IPS-15b (cell line): Measurements from ENCODE around the gene EOLA1.
"Not testable (repeated sequence)": the region's sequence is repeated elsewhere in the genome, so short reads cannot be mapped to it uniquely, and the experiment has no call there.

Experiments
- H3K27me3 ChIP-seq: one replicate; pipeline ENCODE4 v1.6.1; 2013; ENCODE audit warnings: low read length; ENCODE audit not compliant: control insufficient read depth, insufficient read depth
- H3K36me3 ChIP-seq: one replicate; pipeline ENCODE4 v1.6.1; 2013; ENCODE audit warnings: low read length; ENCODE audit not compliant: control insufficient read depth, insufficient read depth
- H3K4me1 ChIP-seq: one replicate; pipeline ENCODE4 v1.6.1; 2013; ENCODE audit warnings: mild to moderate bottlenecking, low read length; ENCODE audit not compliant: control insufficient read depth, insufficient read depth
- H3K4me3 ChIP-seq: one replicate; pipeline ENCODE4 v1.5.1; 2013; ENCODE audit warnings: low read depth, low read length
- H3K9ac ChIP-seq: one replicate; pipeline ENCODE4 v1.6.1; 2013; ENCODE audit warnings: low read depth, mild to moderate bottlenecking, low read length
- H3K9me3 ChIP-seq: one replicate; pipeline ENCODE4 v1.6.1; 2013; ENCODE audit warnings: mild to moderate bottlenecking, low read length; ENCODE audit not compliant: control insufficient read depth, insufficient read depth

The EOLA1 gene

GRCh38 chrX:149587359-149587758 is 46.5 kb downstream of the EOLA1 start, which contains the start of gene MAGEA9B:
Gene MAGEA9B, minus strand, starts transcription at chrX:149587459. Its CDS starts 4,280 bp downstream, at chrX:149583179.
- not testable (repeated sequence) for H3K4me1 ChIP-seq, H3K9me3 ChIP-seq, H3K27me3 ChIP-seq, H3K9ac ChIP-seq, H3K36me3 ChIP-seq, H3K4me3 ChIP-seq

- not testable (repeated sequence) for H3K4me1 ChIP-seq, H3K27me3 ChIP-seq, H3K4me3 ChIP-seq, H3K9me3 ChIP-seq, H3K9ac ChIP-seq, H3K36me3 ChIP-seq
These were observed 50.2 kb downstream of the EOLA1 start for GRCh38 chrX:149590993-149591392.

GRCh38 chrX:149595214-149595613 is 54.4 kb downstream of the EOLA1 start, which contains the start of gene HSFX2:
Gene HSFX2, minus strand, starts transcription at chrX:149595314. Its CDS starts 614 bp downstream, at chrX:149594700.
- H3K4me1 ChIP-seq, H3K36me3 ChIP-seq, H3K27me3 ChIP-seq, H3K9me3 ChIP-seq, H3K9ac ChIP-seq, H3K4me3 ChIP-seq: not testable (repeated sequence)

DNA sequence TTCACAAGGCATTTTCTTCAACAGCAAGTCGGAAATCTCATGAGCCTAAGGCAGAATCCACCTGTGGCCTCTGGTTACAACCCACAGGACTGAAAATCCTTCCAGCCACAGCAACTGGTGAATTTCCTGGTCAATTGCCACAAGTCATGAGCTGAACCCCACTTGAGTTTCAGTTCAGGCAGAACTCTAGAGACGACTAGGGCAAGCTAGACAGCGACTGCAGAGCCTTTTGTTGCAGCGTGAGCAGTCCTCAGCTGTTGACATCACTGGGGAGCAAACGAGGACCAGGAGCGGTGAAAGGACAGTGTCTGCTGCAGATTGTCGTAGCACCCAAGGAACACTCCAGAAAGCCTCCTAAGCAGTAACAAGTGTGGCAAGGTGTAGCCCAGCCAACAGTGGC is 55.1 kb downstream of the EOLA1 start:
- not testable (repeated sequence) for H3K9me3 ChIP-seq, H3K27me3 ChIP-seq, H3K4me3 ChIP-seq, H3K9ac ChIP-seq, H3K4me1 ChIP-seq, H3K36me3 ChIP-seq
